ENCODE results near the gene CKAP4.

Gene CKAP4

GRCh38 chr12:106274575-106275121, 26.8 kb upstream of the CKAP4 start:
- no peak for TF ChIP-seq CTCF (IDR thresholded peaks at IDR 0.05; ENCODE audit: insufficient read depth, low read depth, low read length, missing control alignments)
- H3K4me3 ChIP-seq (ENCODE audit: low read depth, low read length): no peak overlapping the region
- DNase-seq (ENCODE audit: low read depth): no peak

GRCh38 chr12:106274012-106274411, 26.2 kb upstream of the CKAP4 start:
- DNase-seq (ENCODE audit: low read depth): no peak
- TF ChIP-seq CTCF (IDR thresholded peaks at IDR 0.05; ENCODE audit: insufficient read depth, low read depth, low read length, missing control alignments): no peak
- no peak overlapping the region for H3K4me3 ChIP-seq (ENCODE audit: low read depth, low read length)

GRCh38 chr12:106273491-106273890, 25.7 kb upstream of the CKAP4 start:
- TF ChIP-seq CTCF (IDR thresholded peaks at IDR 0.05; ENCODE audit: insufficient read depth, low read depth, low read length, missing control alignments): no peak
- no peak for DNase-seq (ENCODE audit: low read depth)
- H3K4me3 ChIP-seq (ENCODE audit: low read depth, low read length): no peak overlapping the region

- no peak for TF ChIP-seq CTCF (IDR thresholded peaks at IDR 0.05; ENCODE audit: insufficient read depth, low read depth, low read length, missing control alignments)
- DNase-seq (ENCODE audit: low read depth): no peak
Observed at GRCh38 chr12:106271575-106272505, 24.0 kb upstream of the CKAP4 start.

GRCh38 chr12:106269150-106269771, 21.4 kb upstream of the CKAP4 start:
- TF ChIP-seq CTCF (IDR thresholded peaks at IDR 0.05; ENCODE audit: insufficient read depth, low read depth, low read length, missing control alignments): no peak
- no peak for DNase-seq (ENCODE audit: low read depth)
- H3K4me3 ChIP-seq (ENCODE audit: low read depth, low read length): no peak overlapping the region

More at GRCh38 chr12:106271575-106272505, 24.0 kb upstream of the CKAP4 start:
- no peak overlapping the region for H3K4me3 ChIP-seq (ENCODE audit: low read depth, low read length)

GRCh38 chr12:106267535-106267934, 19.7 kb upstream of the CKAP4 start:
- no peak for DNase-seq (ENCODE audit: low read depth)
- no peak overlapping the region for H3K4me3 ChIP-seq (ENCODE audit: low read depth, low read length)
- TF ChIP-seq CTCF (IDR thresholded peaks at IDR 0.05; ENCODE audit: insufficient read depth, low read depth, low read length, missing control alignments): no peak

All from GM12865 (cell line).